Suprapubic skin (tissue), 4 donors: ENCODE data around the gene RBM17. TPM values are rescaled to one million over a fixed set of nuclear protein-coding genes. Genes with fewer than 3 reads are reported as not detected.

Experiments
- DNase-seq, 2 donors: peaks; one replicate each; pipeline ENCODE4 v3.0.0-alpha.2; 2019; ENCODE audit warnings: low spot score in 2 of 2
- H3K27ac ChIP-seq: fragments of 200-600 bp; sonication (generic); one replicate; pipeline ENCODE4 v1.5.1; 2019
- H3K27me3 ChIP-seq: fragments of 200-600 bp; sonication (generic); one replicate; pipeline ENCODE4 v1.5.1; 2019
- H3K36me3 ChIP-seq: fragments of 200-600 bp; sonication (generic); one replicate; pipeline ENCODE4 v1.5.1; 2019
- H3K4me1 ChIP-seq: fragments of 200-600 bp; sonication (generic); one replicate; pipeline ENCODE4 v1.5.1; 2019
- H3K4me3 ChIP-seq: fragments of 200-600 bp; sonication (generic); one replicate; pipeline ENCODE4 v1.5.1; 2019; ENCODE audit warnings: mild to moderate bottlenecking
- H3K9me3 ChIP-seq: fragments of 200-600 bp; sonication (generic); one replicate; pipeline ENCODE4 v1.5.1; 2019
- CTCF ChIP-seq, 2 donors: fragments of 200-600 bp in 1 of 2; fragments of 450-650 bp in 1 of 2; sonication (generic) in 1 of 2; IDR thresholded peaks; one replicate each; pipeline ENCODE4 v1.5.1; 2016 to 2019; ENCODE audit warnings: antibody characterized with exemption in 2 of 2, mild to moderate bottlenecking in 1 of 2, moderate library complexity in 1 of 2
- EP300 ChIP-seq: sonication (generic); formaldehyde crosslinking; IDR thresholded peaks from one replicate; pipeline ENCODE4 v1.6.1; 2017; ENCODE audit warnings: antibody characterized with exemption
- POLR2A ChIP-seq, 2 donors: fragments of 450-650 bp; IDR thresholded peaks; one replicate each; pipeline ENCODE4 v1.6.1; 2017; ENCODE audit warnings: antibody characterized with exemption in 2 of 2, mild to moderate bottlenecking in 2 of 2, moderate library complexity in 2 of 2
- POLR2AphosphoS5 ChIP-seq, 3 donors: sonication (generic); formaldehyde crosslinking; IDR thresholded peaks; one replicate each; pipeline ENCODE4 v1.6.1; 2017; ENCODE audit warnings: antibody characterized with exemption in 3 of 3
- WGBS: methylation state at CpG from one replicate; pipeline ENCODE4 v1.1.5; 2018; 5-methylcytosine and 5-hydroxymethylcytosine counted together
- total RNA-seq, 4 donors: library from RNA; depleted of rRNA; stranded (reverse); fragments of >200 nt; gene quantifications; one replicate each; pipeline ENCODE4 v1.1.0, GENCODE V29; 2016

The RBM17 gene
- total RNA-seq, 4 donors from 2014 or later, result 31.9 to 85.6 (median 42.9) TPM

- Histone ChIP-seq H3K27me3 (no peaks in the 10 kb centered on the region), H3K4me1 (no peaks in the 10 kb centered on the region), H3K27ac (no peak overlapping the region), H3K36me3 (no peaks in the 10 kb centered on the region), H3K9me3 (no peaks in the 10 kb centered on the region), H3K4me3 (no peak overlapping the region)
- TF ChIP-seq POLR2AphosphoS5 (IDR thresholded peaks at IDR 0.05), result no peak
- TF ChIP-seq POLR2A (IDR thresholded peaks at IDR 0.05), result no peak
- no peak for TF ChIP-seq EP300
- no peak for TF ChIP-seq CTCF (IDR thresholded peaks at IDR 0.05)
- 80% methylated on average over 4 of the region's 4 CpGs for WGBS
- DNase-seq, result no peak
Measured at GRCh38 chr10:6044751-6045313, 44.0 kb upstream of the RBM17 start.

GRCh38 chr10:6045314-6045848 is 43.5 kb upstream of the RBM17 start:
- Histone ChIP-seq H3K4me1 (no peaks in the 10 kb centered on the region), H3K9me3 (no peaks in the 10 kb centered on the region), H3K27ac (no peak overlapping the region), H3K27me3 (no peaks in the 10 kb centered on the region), H3K4me3 (no peak overlapping the region), H3K36me3 (no peaks in the 10 kb centered on the region)
- no peak for DNase-seq
- TF ChIP-seq POLR2AphosphoS5 (IDR thresholded peaks at IDR 0.05) (no peak), EP300 (no peak), POLR2A (IDR thresholded peaks at IDR 0.05) (no peak), CTCF (IDR thresholded peaks at IDR 0.05) (no peak)
- WGBS, result 45% methylated on average over 8 of the region's 8 CpGs

- H3K36me3 ChIP-seq, result no peaks in the 10 kb centered on the region
- DNase-seq, result no peak
- WGBS, result 70% methylated on average over 9 of the region's 9 CpGs
Measured at GRCh38 chr10:6045878-6046772, 42.7 kb upstream of the RBM17 start.

GRCh38 chr10:6046773-6047611 is 41.8 kb upstream of the RBM17 start:
- Histone ChIP-seq H3K27ac (no peak overlapping the region), H3K36me3 (no peaks in the 10 kb centered on the region), H3K4me1 (no peaks in the 10 kb centered on the region), H3K4me3 (no peak overlapping the region), H3K27me3 (no peaks in the 10 kb centered on the region), H3K9me3 (no peaks in the 10 kb centered on the region)
- no peak for TF ChIP-seq EP300
- TF ChIP-seq POLR2AphosphoS5 (IDR thresholded peaks at IDR 0.05), result no peak
- TF ChIP-seq CTCF (IDR thresholded peaks at IDR 0.05), result no peak
- TF ChIP-seq POLR2A (IDR thresholded peaks at IDR 0.05), result no peak
- WGBS, result 83% methylated on average over 13 of the region's 14 CpGs
- no peak for DNase-seq

More at GRCh38 chr10:6045878-6046772, 42.7 kb upstream of the RBM17 start:
- Histone ChIP-seq H3K4me1 (no peaks in the 10 kb centered on the region), H3K27me3 (no peaks in the 10 kb centered on the region), H3K4me3 (no peak overlapping the region), H3K9me3 (no peaks in the 10 kb centered on the region), H3K27ac (no peak overlapping the region)
- no peak for TF ChIP-seq CTCF (IDR thresholded peaks at IDR 0.05)
- TF ChIP-seq POLR2A (IDR thresholded peaks at IDR 0.05), result no peak
- no peak for TF ChIP-seq POLR2AphosphoS5 (IDR thresholded peaks at IDR 0.05)
- no peak for TF ChIP-seq EP300
